DMS 273 (cell line): ENCODE measurements around the gene HECTD1.
"Not testable (repeated sequence)": the region's sequence is repeated elsewhere in the genome, so short reads cannot be mapped to it uniquely, and the experiment has no call there.

Experiments used
- DNase-seq: peaks from one replicate; lab custom pipeline; 2025; ENCODE audit not compliant: unreplicated experiment; lab: John Stamatoyannopoulos, UW

Gene HECTD1

GRCh38 chr14:31154956-31155355 lies 52.6 kb downstream of the HECTD1 start:
- DNase-seq: no peak

- no peak for DNase-seq
These were observed 65.0 kb downstream of the HECTD1 start for GRCh38 chr14:31142455-31143087.

GRCh38 chr14:31139301-31139847 lies 68.2 kb downstream of the HECTD1 start:
- no peak for DNase-seq

GRCh38 chr14:31138301-31138700 lies 69.3 kb downstream of the HECTD1 start:
- no peak for DNase-seq

- DNase-seq: no peak
These were observed 70.2 kb downstream of the HECTD1 start for GRCh38 chr14:31137214-31137889.

GRCh38 chr14:31133133-31133532 lies 74.5 kb downstream of the HECTD1 start:
- no peak for DNase-seq

- DNase-seq: no peak
These were observed 78.7 kb downstream of the HECTD1 start for GRCh38 chr14:31128601-31129526.

GRCh38 chr14:31127690-31128089 lies 79.9 kb downstream of the HECTD1 start:
- no peak for DNase-seq

GRCh38 chr14:31126680-31127079 lies 80.9 kb downstream of the HECTD1 start:
- no peak for DNase-seq

GRCh38 chr14:31125231-31125630 lies 82.4 kb downstream of the HECTD1 start:
- no peak for DNase-seq

- no peak for DNase-seq
These were observed 83.4 kb downstream of the HECTD1 start for GRCh38 chr14:31124197-31124596.

GRCh38 chr14:31122921-31123320 lies 84.7 kb downstream of the HECTD1 start:
- no peak for DNase-seq

- no peak for DNase-seq
These were observed 85.4 kb downstream of the HECTD1 start for GRCh38 chr14:31122098-31122611.

GRCh38 chr14:31118892-31119291 lies 88.7 kb downstream of the HECTD1 start:
- no peak for DNase-seq

- no peak for DNase-seq
These were observed 93.8 kb downstream of the HECTD1 start for GRCh38 chr14:31113794-31114193.

- DNase-seq: no peak
These were observed 96.7 kb downstream of the HECTD1 start for GRCh38 chr14:31110872-31111271.

- DNase-seq: no peak
These were observed 98.3 kb downstream of the HECTD1 start for GRCh38 chr14:31109257-31109656.

GRCh38 chr14:31106768-31107167 lies 100.8 kb downstream of the HECTD1 start:
- DNase-seq: no peak

GRCh38 chr14:31097081-31097480 lies 110.5 kb downstream of the HECTD1 start:
- DNase-seq: no peak

- DNase-seq: no peak
These were observed 111.3 kb downstream of the HECTD1 start for GRCh38 chr14:31096255-31096654.

- not testable (repeated sequence) for DNase-seq
These were observed 111.8 kb downstream of the HECTD1 start for GRCh38 chr14:31095817-31096216.
